ENCODE measurements around the gene ZFP3.
"Not testable (repeated sequence)": the region's sequence is repeated elsewhere in the genome, so short reads cannot be mapped to it uniquely, and the experiment has no call there.

ZFP3 gene

GRCh38 chr17:5078106-5079028 is at the start of gene ZFP3:
TSS of gene ZFP3 (plus strand) at chr17:5078467. CDS start at chr17:5091505, 13,038 bp downstream.
- DNase-seq = peak; percentile 77 to 84

GRCh38 chr17:5030168-5030567 is 48.1 kb upstream of the ZFP3 start:
- not testable (repeated sequence) for DNase-seq

- peak; percentile 87 to 91 for DNase-seq
These were observed 46.7 kb upstream of the ZFP3 start for GRCh38 chr17:5031365-5032082.

- no peak for DNase-seq
These were observed 45.4 kb upstream of the ZFP3 start for GRCh38 chr17:5032865-5033264.

GRCh38 chr17:5033352-5034015 is 44.8 kb upstream of the ZFP3 start:
- no peak for DNase-seq

- no peak for DNase-seq
These were observed 44.2 kb upstream of the ZFP3 start for GRCh38 chr17:5034063-5034462.

- DNase-seq = no peak
These were observed 43.6 kb upstream of the ZFP3 start for GRCh38 chr17:5034651-5035050.

GRCh38 chr17:5035315-5035714 is 43.0 kb upstream of the ZFP3 start, which contains the start of gene SLC52A1:
TSS of gene SLC52A1 (minus strand) at chr17:5035426. CDS start at chr17:5034606, 820 bp downstream.
- DNase-seq = no peak

- DNase-seq = peak; percentile 25 to 48
These were observed 35.9 kb upstream of the ZFP3 start for GRCh38 chr17:5042157-5043022.

- no peak for DNase-seq
These were observed 34.7 kb upstream of the ZFP3 start for GRCh38 chr17:5043524-5043923.

- DNase-seq = no peak
These were observed 33.6 kb upstream of the ZFP3 start for GRCh38 chr17:5044630-5045029.

GRCh38 chr17:5045496-5045895 is 32.8 kb upstream of the ZFP3 start:
- no peak for DNase-seq

- no peak for DNase-seq
These were observed 30.8 kb upstream of the ZFP3 start for GRCh38 chr17:5047446-5047845.

- peak; percentile 25 to 41 for DNase-seq
These were observed 28.9 kb upstream of the ZFP3 start for GRCh38 chr17:5049314-5049841.

GRCh38 chr17:5050278-5050677 is 28.0 kb upstream of the ZFP3 start:
- DNase-seq = no peak

- DNase-seq = no peak
These were observed 22.7 kb upstream of the ZFP3 start for GRCh38 chr17:5055543-5055942.

GRCh38 chr17:5065227-5065744 is 13.0 kb upstream of the ZFP3 start:
- no peak for DNase-seq

GRCh38 chr17:5068236-5068635 is 10.0 kb upstream of the ZFP3 start:
- no peak for DNase-seq

GRCh38 chr17:5069724-5070123 is 8.5 kb upstream of the ZFP3 start:
- DNase-seq = no peak

GRCh38 chr17:5075472-5075871 is 2.8 kb upstream of the ZFP3 start:
- not testable (repeated sequence) for DNase-seq

- not testable (repeated sequence) for DNase-seq
These were observed 992 bp upstream of the ZFP3 start for GRCh38 chr17:5077275-5077674.

- DNase-seq = no peak
These were observed 524 bp upstream of the ZFP3 start for GRCh38 chr17:5077781-5078105.
